GM18517 (cell line): ENCODE results near the gene PIGU.
"Not testable (repeated sequence)": the region's sequence is repeated elsewhere in the genome, so short reads cannot be mapped to it uniquely, and the experiment has no call there.

ENCODE experiments used
- ATAC-seq: cut with Tn5 transposase; IDR thresholded peaks from one replicate; pipeline ENCODE4 v1.9.1; 2021; ENCODE audit warnings: mild to moderate bottlenecking, moderate library complexity; ENCODE audit not compliant: unreplicated experiment

PIGU gene, protein sequence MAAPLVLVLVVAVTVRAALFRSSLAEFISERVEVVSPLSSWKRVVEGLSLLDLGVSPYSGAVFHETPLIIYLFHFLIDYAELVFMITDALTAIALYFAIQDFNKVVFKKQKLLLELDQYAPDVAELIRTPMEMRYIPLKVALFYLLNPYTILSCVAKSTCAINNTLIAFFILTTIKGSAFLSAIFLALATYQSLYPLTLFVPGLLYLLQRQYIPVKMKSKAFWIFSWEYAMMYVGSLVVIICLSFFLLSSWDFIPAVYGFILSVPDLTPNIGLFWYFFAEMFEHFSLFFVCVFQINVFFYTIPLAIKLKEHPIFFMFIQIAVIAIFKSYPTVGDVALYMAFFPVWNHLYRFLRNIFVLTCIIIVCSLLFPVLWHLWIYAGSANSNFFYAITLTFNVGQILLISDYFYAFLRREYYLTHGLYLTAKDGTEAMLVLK

DNA sequence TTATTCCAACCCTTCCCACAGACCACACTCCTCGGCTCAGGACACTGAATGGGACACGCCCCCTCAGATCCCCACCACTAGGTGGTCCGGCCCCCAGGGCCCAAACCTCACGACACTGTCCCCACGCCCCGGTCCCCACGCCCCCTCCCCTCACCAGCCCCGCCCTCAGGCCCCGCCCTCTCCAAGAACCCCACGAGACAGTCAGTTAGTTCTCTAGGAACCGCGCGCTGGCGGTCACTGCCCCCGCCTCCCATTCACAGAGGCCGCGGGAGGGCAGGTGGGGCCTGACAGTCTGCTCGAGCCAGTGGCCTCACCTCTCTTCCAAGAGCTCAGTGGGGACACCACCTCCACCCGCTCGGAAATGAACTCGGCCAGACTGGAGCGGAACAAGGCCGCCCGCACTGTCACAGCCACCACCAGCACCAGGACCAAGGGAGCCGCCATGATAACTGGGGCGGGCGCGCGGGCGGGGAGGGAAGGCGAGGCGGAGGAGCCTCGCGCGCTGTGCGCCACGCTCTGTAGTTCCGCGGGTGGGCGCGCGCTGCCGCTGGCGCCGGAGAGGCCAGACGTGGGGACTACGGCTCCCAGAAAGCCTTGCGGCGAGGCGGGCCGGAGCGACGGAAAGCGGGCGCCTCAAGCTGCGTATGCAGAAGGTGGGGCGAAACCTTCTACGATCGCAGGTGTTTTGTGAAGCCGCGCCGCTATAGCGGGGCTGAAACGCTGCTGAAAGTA lies at the start of gene PIGU:
Gene PIGU, minus strand, starts transcription at position 451 of the 732 bp plus-strand sequence. Its CDS starts 7 bp downstream, at position 444.
- ATAC-seq = peak; percentile 94

DNA sequence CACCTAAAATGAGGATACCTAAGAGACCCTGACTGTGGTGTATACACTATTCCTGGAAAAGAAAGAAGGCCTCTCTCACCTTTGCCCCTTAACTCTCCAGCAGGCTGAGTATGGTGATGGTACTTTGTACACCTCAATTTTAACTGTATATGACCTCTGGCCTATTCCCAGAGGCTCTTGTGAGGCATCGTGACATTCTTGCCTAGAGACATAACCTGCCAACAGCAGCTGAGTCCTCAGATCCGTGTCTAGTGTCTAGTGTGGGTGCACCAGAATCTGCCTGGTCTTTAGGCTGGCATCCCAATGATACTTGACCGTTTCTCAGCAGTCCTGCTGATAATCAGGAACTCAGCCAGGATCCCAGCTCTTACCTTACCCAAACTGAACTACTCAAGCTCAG lies 47.3 kb upstream of the PIGU start:
- no peak for ATAC-seq

DNA sequence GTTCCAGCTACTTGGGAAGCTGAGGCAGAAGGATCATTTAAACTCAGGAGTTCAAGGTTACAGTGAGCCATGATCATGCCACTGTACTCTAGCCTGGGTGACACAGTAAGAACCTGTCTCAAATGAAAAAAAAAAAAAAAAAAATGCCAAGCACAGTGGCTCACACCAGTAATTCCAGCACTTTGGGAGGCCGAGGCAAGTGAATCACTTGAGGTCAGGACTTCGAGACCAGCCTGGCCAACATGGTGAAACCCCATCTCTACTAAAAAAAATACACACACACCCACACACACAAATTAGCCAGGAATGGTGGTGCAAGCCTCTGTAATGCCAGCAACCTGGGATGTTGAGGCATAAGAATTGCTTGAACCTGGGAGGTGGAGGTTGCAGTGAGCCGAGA lies 45.7 kb upstream of the PIGU start:
- ATAC-seq = not testable (repeated sequence)

DNA sequence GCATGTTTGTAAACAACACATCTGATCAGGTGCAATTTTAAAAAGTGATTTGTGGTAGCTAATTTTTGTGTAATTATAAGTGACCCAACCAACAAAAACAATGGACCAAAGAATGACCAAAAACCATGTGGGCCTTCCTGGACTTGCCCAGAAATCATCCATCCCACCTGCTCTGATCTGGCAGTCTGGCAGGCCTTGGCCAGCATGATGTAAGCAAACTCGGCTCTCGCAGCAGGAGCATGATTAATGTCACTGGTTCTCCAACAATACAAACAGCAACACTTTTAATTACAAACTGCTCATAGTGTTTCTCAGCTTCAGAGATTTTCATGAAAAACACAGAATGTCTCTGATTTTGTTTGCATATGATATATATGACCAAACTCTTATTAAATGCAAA lies 43.4 kb upstream of the PIGU start:
- no peak for ATAC-seq

DNA sequence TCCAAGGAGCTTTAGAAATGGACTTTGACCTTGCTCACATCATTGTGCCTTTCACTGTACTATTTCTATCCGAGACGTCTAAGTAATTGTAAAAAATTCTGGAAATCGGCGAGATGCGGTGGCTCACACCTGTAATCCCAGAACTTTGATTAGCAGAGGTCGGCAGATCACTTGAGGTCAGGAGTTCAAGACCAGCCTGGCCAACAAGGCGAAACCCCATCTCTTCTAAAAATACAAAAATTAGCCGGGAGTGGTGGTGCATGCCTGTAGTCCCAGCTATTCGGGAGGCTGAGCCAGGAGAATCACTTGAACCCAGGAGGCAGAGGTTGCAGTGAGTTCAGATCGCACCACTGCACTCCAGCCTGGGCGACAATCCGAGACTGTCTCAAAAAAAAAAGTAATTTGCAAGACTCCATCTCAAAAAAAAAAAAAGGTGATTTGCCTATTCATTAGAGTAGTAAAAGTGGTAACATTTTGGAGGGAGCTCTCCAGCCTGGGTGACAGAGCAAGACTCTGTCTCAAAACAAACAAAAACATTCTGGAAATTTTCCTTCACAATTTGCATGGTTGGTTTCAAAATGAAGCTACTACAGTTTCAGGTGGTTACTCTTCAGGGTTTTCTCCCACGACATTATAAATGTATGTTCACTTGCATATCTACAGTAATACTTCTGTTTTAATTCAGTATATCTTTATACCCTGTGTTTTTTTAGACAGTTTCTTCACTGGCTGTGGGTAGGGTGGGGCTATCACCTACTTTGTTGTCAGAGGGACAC lies 42.5 kb upstream of the PIGU start:
- ATAC-seq = peak; percentile 93

DNA sequence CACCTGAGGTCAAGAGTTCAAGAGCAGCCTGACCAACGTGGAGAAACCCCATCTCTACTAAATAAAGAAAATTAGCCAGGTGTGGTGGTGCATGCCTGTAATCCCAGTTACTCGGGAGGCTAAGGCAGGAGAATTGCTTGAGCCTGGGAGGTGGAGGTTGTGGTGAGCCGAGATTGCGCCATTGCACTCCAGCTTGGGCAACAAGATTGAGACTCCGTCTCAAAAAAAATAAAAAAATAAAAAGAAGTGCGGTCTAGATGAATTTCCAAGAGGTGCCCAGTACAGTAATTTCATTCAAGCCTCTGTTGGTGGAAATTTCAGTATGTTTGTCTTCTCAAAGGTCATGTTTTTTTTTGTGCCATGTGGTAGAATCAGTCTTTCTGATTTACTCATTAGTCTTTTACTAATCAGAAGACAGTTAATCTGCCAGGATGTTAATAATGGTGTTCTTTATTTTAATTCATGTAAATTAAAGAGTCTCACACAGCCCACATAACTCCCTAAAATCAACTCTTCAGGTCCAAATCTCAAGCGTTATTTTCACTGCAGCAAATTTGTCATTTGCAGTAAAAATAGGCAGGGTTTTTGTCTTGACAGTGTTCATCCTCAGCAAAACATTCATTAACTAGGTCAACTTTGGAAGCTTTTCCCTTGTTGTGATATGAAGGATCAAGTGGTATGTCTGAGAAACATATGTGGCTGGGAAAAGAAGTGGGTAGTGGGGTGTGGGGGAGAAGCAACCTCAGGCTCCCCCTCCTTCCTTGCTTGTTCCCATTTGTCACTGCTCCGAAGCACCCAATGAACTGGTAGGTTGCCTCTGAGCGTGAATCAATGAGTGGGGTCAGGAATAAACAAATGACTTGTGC lies 40.6 kb upstream of the PIGU start:
- no peak for ATAC-seq

DNA sequence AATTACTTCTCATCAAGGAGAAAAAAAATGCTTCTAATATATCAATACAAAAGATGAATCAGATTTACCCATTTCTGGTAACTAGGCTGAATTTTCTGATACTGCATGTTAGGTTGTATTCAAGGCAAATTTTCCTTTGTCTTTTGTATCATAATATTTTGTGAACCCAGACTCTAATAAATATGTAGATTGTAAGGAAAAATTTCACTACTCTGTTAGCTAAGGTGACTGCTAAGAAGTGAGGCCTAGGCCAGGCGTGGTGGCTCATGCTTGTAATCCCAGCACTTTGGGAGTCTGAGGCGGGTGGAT lies 40.0 kb upstream of the PIGU start:
- no peak for ATAC-seq

DNA sequence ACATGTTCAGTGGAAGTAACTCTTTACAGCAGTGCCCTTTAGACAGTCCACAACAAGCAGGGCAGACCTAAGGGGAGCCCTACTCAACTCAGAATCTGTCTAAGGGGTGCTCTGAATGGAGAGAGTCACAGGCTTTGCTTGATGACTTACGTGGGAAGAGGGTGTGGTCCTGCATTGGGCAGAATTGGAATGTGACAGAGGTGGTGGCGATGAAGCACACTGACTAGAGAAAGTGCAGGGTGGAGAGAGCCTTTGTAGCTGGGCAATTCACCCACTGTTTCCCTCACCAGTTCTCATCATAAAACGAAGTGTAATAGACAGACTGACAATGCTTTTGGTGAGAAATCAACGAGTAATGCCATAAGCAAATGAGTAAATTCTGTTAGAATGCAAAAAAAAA lies 38.5 kb upstream of the PIGU start:
- ATAC-seq = no peak

DNA sequence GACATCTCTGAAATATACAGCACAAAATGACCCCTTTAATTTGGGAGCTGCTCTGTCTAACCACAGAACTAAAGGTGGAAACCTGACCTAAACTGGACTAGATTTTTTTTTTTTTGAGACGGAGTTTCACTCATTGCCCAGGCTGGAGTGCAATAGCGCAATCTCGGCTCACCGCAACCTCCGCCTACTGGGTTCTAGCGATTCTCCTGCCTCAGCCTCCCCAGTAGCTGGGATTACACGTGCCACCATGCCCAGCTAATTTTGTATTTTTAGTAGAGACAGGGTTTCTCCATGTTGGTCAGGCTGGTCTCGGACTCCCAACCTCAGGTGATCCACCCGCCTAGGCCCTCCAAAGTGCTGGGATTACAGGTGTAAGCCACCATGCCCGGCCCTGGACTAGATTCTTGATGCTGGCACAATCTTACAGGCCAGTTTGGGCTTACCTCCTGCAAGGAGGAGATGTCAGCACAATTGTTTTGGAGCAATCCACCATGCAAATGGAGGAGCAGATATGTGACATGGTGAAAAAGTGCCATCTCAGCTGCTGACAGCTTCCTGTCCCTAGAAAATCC lies 37.1 kb upstream of the PIGU start:
- not testable (repeated sequence) for ATAC-seq

DNA sequence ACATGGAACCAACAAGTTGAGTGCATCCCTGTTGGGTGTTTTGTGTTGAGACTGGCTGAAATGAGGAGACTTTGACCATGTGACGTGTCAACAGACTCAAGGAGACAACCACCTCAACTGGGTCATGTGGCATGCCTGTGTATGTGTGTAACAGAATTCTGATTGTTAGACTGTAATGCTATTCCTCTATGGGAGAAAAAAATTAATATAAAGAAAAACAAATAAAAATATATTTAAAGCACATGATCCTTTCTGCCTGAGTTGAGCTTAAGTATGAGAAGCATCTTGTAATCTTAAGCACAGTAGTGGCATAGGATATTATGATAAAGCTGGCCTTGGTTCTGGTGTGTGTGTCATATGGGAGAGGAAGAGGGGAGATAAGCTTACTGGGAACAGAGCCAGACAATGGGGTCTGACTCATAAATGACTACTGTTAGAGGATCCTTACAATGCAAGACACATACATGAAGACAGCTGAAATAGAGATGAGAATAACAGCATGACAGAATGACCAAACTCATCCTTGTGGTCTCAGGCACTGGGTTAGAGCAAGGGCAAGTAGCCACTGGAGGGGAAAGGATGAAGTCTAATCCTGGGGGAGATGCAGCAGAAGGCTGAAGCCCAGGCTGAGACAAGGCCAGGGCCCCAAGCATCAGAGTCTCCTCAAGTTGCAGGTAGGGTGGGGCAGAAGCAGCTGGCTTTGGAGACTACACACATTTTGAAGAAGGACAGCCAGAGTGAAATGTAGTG lies 36.5 kb upstream of the PIGU start:
- no peak for ATAC-seq

DNA sequence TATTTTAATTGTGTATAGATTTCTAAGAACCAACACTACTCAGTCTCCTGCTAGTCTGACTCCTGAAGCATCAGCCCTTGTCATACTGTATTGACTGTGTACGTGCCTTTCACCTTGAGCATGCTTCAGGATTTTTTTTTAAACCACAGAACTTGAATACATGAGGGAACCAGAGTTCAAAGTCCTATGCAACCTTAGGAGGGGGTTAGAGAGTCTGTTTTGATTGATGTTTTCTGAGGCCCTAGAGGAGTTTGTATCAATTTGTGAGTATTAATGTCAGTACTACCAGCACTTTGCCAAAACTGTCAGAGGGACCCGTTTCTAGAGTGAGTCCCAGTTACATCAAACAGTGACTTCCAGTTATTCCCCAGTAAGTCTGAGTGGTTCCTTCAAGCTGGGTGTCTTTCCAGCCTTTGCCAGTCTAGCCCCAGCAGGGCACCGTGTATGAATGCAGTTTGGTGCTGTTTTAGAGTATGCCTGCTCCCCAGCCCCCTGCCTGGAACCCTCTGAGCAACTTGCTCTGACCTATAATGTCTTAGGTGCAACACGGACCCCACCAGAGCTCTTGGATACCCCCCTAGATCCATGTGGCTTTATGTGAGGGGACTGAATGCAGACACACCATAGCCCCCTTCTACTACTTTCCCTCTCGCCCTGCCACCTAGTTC lies 35.8 kb upstream of the PIGU start:
- no peak for ATAC-seq

DNA sequence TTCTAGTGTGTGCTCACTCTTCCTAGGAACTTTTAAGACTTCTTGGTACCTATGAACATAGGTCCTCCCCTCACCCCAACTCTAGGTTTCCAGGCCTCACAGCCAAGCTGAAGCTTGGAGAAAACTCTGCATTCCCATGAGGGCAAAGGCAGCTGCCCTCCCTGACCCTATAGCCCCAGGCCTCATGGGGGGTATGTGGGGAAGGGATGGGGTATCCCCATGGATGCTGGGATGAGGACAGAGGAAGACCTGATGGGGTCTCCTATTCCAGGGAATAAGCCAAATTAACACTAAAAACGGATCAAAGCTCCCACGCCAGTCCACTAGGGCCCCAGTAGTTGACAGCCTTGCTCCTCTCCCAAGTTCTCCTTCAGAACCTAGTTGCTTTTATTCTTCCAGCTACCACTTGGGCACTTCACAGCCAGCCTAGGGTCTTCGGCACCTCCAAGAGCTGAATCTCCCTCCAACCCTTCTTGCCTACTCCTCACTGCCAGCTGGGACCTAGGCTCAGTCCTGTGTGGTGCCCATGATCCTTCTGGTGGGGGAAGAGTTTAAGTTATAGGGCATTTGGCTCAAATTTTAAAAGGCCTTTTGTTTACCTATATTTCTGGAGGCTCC lies 35.0 kb upstream of the PIGU start:
- no peak for ATAC-seq

DNA sequence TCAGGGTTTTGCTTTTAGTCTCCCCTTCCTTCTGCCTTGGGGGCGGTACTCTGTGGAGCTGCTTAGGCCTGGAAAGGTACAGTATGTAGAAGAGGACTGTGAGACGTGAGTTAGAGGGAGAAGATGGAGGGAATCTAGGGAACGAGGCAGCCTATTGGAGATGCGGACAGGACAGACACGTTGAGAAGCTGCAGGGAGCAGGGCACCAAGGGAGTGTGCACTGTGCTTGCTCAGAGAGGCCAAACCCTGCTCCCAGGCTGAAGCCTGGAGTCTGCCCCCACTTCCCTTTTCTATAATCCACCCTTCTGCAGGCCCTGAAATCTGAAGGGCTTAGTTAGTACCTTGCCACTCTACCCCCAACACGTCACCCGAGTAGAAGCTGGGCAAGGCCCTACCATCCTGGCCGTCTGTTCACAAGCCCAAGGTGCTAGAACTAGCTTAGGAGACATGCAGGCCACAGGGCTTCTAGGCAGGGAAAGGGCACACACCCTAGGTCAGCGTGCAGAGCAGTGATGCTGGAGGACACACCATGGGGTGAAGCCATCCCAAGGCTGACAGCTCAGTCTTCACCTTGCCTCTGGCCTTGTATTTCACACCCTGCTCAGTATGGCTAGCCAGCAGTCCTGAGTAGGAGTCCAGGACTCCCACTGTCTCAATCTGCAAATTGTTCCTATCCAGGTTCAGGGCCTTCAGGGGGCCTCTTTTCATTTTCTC lies 34.1 kb upstream of the PIGU start:
- no peak for ATAC-seq

DNA sequence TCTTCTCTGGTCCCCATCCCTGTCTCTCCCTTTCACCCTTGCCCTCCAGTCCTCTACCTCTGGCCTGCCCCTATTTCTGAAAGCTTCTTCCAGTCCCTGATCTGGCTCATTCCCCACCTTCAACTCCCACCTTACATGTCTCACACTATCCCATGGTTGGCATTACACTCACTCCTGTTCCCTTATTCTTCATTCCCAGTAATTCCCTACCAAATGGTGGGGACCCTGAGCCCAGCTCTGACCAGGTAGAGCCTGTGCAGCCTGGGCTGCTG lies 33.6 kb upstream of the PIGU start:
- no peak for ATAC-seq

DNA sequence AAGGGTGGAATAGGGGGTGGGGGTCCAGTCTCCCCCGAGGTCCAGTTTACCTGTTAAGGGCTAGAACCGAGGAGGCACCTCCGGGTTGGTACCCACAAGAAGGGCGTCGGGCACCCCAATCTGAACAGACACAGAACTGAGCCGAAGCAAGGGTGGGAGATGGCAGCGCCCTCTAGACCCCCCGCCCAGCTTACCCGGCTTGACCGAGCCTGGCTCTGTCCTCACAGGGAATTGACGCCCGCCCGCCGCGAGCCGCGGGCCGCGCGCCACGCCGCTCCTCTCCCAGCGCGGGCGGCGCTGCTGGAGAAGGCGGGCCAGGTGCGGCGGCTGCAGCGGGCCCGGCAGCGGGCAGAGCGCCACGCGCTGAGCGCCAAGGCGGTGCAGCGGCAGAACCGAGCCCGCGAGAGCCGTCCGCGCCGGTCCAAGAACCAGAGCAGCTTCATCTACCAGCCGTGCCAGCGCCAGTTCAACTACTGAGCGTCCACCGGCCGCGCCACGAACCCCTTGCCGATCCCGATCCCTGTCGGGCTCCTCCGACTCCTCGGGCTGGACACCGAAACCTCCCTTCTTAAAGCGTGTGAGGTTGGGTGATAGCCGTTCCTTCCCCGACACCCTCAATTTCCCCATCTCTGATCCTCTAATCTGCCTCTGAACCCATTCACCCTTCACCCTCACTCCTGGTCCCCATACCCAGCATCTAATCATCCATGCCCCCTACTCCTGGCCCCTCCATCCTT lies 33.1 kb upstream of the PIGU start:
- ATAC-seq = peak; percentile 42

DNA sequence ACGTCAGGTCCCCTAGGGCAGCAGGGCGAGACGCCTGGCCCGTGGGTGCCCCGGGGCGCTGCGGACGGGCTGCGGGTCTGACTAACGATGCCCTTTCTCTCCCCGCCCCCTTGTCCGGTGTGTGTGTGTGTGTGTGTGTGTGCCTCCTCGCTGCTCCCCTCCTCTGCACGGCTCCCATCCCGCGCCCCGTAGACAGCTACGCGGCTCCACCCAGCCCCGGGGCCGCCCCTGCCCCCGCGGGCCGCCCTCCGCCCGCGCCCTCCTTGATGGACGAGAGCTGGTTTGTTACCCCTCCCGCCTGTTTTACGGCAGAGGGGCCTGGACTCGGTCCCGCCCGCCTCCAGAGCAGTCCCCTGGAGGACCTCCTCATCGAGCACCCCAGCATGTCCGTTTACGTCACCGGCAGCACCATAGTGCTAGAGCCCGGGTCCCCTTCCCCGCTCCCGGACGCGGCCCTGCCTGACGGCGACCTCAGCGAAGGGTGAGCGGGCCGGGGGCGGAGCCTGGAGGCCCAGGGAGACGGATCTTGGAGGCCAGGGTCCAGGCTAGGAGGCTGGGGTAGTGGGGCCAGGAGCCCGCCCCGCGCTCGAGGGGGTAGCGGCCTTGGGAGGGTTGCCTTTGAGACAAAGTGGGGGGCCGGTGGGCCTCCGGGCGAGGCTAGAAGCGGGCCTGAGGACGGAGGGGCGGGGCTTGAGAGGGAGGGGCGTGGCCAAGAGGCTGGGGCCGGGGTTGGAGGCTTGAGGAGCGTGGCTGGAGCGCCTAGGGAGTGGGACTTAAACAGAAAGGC lies 32.3 kb upstream of the PIGU start:
- peak; percentile 40 for ATAC-seq

DNA sequence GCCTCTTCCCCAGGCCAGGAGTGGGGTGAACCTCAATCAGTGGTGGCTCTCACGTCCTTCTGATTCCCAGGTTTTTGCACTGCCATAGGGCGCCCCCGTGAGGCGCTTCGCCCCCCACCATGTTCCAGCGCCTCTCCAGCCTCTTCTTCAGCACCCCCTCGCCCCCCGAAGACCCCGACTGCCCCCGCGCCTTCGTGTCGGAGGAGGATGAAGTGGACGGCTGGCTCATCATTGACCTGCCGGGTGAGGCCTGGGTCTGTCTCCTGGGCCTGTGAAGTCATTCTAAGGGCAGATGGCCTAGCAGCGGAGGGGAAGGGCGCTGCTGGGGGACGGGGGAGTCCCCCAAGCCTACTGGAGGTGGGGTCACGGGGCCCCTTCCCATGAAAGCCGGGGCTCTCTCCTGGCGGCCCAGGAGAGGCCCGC lies 31.7 kb upstream of the PIGU start:
- peak; percentile 19 for ATAC-seq
